ENCODE measurements around the gene ALKBH8.

DNA sequence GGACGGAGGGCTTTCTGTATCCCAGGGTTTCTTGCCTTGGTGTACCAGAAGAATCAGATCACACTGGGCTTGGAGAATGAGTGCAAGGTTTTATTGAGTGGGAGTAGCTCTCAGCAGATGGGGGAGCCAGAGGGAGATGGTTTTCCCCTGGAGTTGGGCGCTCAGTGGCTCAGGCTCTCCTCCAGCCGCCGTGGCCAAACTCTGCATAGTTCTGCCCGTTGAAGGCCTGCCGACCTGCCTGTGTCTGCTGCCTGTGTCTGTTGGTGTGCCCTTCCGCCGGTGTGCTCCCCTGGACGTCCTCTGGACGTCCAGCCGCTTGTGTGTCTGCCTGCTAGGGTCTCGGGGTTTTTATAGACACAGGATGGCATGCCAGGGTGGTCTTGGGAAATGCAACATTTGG, 4.5 kb upstream of the ALKBH8 start:
- TF ChIP-seq, protein P1, sequence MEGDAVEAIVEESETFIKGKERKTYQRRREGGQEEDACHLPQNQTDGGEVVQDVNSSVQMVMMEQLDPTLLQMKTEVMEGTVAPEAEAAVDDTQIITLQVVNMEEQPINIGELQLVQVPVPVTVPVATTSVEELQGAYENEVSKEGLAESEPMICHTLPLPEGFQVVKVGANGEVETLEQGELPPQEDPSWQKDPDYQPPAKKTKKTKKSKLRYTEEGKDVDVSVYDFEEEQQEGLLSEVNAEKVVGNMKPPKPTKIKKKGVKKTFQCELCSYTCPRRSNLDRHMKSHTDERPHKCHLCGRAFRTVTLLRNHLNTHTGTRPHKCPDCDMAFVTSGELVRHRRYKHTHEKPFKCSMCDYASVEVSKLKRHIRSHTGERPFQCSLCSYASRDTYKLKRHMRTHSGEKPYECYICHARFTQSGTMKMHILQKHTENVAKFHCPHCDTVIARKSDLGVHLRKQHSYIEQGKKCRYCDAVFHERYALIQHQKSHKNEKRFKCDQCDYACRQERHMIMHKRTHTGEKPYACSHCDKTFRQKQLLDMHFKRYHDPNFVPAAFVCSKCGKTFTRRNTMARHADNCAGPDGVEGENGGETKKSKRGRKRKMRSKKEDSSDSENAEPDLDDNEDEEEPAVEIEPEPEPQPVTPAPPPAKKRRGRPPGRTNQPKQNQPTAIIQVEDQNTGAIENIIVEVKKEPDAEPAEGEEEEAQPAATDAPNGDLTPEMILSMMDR (IDR thresholded peaks at IDR 0.05), result no peak
- TF ChIP-seq POLR2A (IDR thresholded peaks at IDR 0.05), result no peak
